WTC11 (cell line): ENCODE measurements around the gene MIEF1. TPM values are rescaled to one million over a fixed set of nuclear protein-coding genes. Genes with fewer than 3 reads are reported as not detected.

ENCODE experiments used
- ATAC-seq: fragments of 200-7000 bp; cut with Tn5 transposase; 2 replicates; pipeline ENCODE4 v1.10.0; 2021; ENCODE audit warnings: mild to moderate bottlenecking, moderate library complexity
- CTCF ChIA-PET: fragments of 300-600 bp; sonication (Branson Sonifier 250); formaldehyde crosslinking; loops from one replicate; lab custom pipeline; 2021; ENCODE audit warnings: antibody characterized with exemption; lab: Charles Lee
- POLR2A ChIA-PET: fragments of 350-600 bp; sonication (Branson Sonifier 250); formaldehyde crosslinking; loops from one replicate; lab custom pipeline; 2021; ENCODE audit warnings: antibody characterized with exemption; lab: Charles Lee
- DNase-seq: peaks from one replicate; pipeline ENCODE4 v3.0.0; 2021; ENCODE audit warnings: low spot score
- H3K27ac Mint-ChIP-seq: 2 replicates; pipeline ENCODE4 v1.8.0; 2021; ENCODE audit warnings: mixed read lengths
- H3K27me3 Mint-ChIP-seq: 2 replicates; pipeline ENCODE4 v1.8.0; 2021; ENCODE audit warnings: low read depth, mild to moderate bottlenecking, moderate library complexity, mixed read lengths
- H3K36me3 Mint-ChIP-seq: 2 replicates; pipeline ENCODE4 v1.8.0; 2021; ENCODE audit warnings: mixed read lengths
- H3K4me1 Mint-ChIP-seq: 2 replicates; pipeline ENCODE4 v1.8.0; 2022; ENCODE audit warnings: mixed read lengths
- H3K4me3 Mint-ChIP-seq: 2 replicates; pipeline ENCODE4 v1.8.0; 2021; ENCODE audit warnings: mild to moderate bottlenecking, moderate library complexity, mixed read lengths
- H3K9me3 Mint-ChIP-seq: 2 replicates; pipeline ENCODE4 v1.8.0; 2021; ENCODE audit warnings: mixed read lengths
- ATF1 ChIP-seq: sonication (generic); formaldehyde crosslinking; IDR thresholded peaks from 2 replicates; pipeline ENCODE4 v1.8.1; 2023; ENCODE audit warnings: mild to moderate bottlenecking, moderate library complexity, missing genetic modification reagents
- CTCF ChIP-seq: fragments of 200-600 bp; IDR thresholded peaks from 2 replicates; pipeline ENCODE4 v1.8.0; 2022; ENCODE audit warnings: antibody characterized with exemption
- GTF2I ChIP-seq: fragments of 250-450 bp; sonication (Bioruptor Pico); conservative IDR thresholded peaks from 2 replicates; pipeline ENCODE4 v1.4.0; 2021; ENCODE audit warnings: mild to moderate bottlenecking
- MLX ChIP-seq: sonication (generic); formaldehyde crosslinking; IDR thresholded peaks from 2 replicates; pipeline ENCODE4 v1.8.1; 2023; ENCODE audit warnings: mild to moderate bottlenecking, missing genetic modification reagents, moderate library complexity
- NFE2L1 ChIP-seq: sonication (generic); formaldehyde crosslinking; IDR thresholded peaks from 2 replicates; pipeline ENCODE4 v1.8.1; 2023; ENCODE audit warnings: missing genetic modification reagents
- PRRX2 ChIP-seq: fragments of 250-450 bp; sonication (Bioruptor Pico); IDR thresholded peaks from 2 replicates; pipeline ENCODE4 v1.8.0; 2021; ENCODE audit warnings: mild to moderate bottlenecking
- SMAD3 ChIP-seq: sonication (generic); formaldehyde crosslinking; IDR thresholded peaks from 2 replicates; pipeline ENCODE4 v1.8.0; 2022; ENCODE audit warnings: missing genetic modification reagents, mild to moderate bottlenecking, borderline replicate concordance
- ZBTB21 ChIP-seq: sonication (generic); formaldehyde crosslinking; IDR thresholded peaks from 2 replicates; pipeline ENCODE4 v1.8.1; 2023; ENCODE audit warnings: mild to moderate bottlenecking, missing genetic modification reagents, borderline replicate concordance
- ZNF121 ChIP-seq: sonication (generic); formaldehyde crosslinking; IDR thresholded peaks from 2 replicates; pipeline ENCODE4 v1.8.0; 2023; ENCODE audit warnings: missing genetic modification reagents
- ZNF671 ChIP-seq: fragments of 250-450 bp; sonication (Bioruptor Pico); IDR thresholded peaks from 2 replicates; pipeline ENCODE4 v1.8.0; 2021; ENCODE audit warnings: mild to moderate bottlenecking
- total RNA-seq: library from RNA; stranded (reverse); gene quantifications from 3 replicates; pipeline ENCODE4 v1.2.3, GENCODE V29; 2021
- TF ChIP-seq, protein P1 (sequence below): sonication (generic); formaldehyde crosslinking; IDR thresholded peaks from 2 replicates; pipeline ENCODE4 v1.8.0; 2023; ENCODE audit warnings: missing genetic modification reagents, mild to moderate bottlenecking, borderline replicate concordance
- TF ChIP-seq, protein P2 (sequence below): sonication (generic); formaldehyde crosslinking; conservative IDR thresholded peaks from 2 replicates; pipeline ENCODE4 v1.8.1; 2023; ENCODE audit warnings: mild to moderate bottlenecking, low read depth, missing genetic modification reagents, moderate library complexity
- TF ChIP-seq, protein P3 (sequence below): sonication (generic); formaldehyde crosslinking; IDR thresholded peaks from 2 replicates; pipeline ENCODE4 v1.8.1; 2023; ENCODE audit warnings: mild to moderate bottlenecking, missing genetic modification reagents
- TF ChIP-seq, protein P4 (sequence below): fragments of 250-450 bp; sonication (Bioruptor Pico); IDR thresholded peaks from 2 replicates; pipeline ENCODE4 v1.9.0; 2021; ENCODE audit warnings: moderate library complexity, mild to moderate bottlenecking, inconsistent platforms, borderline replicate concordance

MIEF1 gene
- total RNA-seq, 1 experiment from 2014 or later = 38.7 TPM

GRCh38 chr22:39497429-39497828, 4.7 kb upstream of the MIEF1 start (continued):
- TF ChIP-seq NFE2L1 (CRISPR knock-in tag) = no peak
- TF ChIP-seq, protein P1, sequence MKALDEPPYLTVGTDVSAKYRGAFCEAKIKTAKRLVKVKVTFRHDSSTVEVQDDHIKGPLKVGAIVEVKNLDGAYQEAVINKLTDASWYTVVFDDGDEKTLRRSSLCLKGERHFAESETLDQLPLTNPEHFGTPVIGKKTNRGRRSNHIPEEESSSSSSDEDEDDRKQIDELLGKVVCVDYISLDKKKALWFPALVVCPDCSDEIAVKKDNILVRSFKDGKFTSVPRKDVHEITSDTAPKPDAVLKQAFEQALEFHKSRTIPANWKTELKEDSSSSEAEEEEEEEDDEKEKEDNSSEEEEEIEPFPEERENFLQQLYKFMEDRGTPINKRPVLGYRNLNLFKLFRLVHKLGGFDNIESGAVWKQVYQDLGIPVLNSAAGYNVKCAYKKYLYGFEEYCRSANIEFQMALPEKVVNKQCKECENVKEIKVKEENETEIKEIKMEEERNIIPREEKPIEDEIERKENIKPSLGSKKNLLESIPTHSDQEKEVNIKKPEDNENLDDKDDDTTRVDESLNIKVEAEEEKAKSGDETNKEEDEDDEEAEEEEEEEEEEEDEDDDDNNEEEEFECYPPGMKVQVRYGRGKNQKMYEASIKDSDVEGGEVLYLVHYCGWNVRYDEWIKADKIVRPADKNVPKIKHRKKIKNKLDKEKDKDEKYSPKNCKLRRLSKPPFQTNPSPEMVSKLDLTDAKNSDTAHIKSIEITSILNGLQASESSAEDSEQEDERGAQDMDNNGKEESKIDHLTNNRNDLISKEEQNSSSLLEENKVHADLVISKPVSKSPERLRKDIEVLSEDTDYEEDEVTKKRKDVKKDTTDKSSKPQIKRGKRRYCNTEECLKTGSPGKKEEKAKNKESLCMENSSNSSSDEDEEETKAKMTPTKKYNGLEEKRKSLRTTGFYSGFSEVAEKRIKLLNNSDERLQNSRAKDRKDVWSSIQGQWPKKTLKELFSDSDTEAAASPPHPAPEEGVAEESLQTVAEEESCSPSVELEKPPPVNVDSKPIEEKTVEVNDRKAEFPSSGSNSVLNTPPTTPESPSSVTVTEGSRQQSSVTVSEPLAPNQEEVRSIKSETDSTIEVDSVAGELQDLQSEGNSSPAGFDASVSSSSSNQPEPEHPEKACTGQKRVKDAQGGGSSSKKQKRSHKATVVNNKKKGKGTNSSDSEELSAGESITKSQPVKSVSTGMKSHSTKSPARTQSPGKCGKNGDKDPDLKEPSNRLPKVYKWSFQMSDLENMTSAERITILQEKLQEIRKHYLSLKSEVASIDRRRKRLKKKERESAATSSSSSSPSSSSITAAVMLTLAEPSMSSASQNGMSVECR (CRISPR knock-in tag) = no peak
- TF ChIP-seq ZBTB21 (CRISPR knock-in tag) = no peak
- TF ChIP-seq, protein P2, sequence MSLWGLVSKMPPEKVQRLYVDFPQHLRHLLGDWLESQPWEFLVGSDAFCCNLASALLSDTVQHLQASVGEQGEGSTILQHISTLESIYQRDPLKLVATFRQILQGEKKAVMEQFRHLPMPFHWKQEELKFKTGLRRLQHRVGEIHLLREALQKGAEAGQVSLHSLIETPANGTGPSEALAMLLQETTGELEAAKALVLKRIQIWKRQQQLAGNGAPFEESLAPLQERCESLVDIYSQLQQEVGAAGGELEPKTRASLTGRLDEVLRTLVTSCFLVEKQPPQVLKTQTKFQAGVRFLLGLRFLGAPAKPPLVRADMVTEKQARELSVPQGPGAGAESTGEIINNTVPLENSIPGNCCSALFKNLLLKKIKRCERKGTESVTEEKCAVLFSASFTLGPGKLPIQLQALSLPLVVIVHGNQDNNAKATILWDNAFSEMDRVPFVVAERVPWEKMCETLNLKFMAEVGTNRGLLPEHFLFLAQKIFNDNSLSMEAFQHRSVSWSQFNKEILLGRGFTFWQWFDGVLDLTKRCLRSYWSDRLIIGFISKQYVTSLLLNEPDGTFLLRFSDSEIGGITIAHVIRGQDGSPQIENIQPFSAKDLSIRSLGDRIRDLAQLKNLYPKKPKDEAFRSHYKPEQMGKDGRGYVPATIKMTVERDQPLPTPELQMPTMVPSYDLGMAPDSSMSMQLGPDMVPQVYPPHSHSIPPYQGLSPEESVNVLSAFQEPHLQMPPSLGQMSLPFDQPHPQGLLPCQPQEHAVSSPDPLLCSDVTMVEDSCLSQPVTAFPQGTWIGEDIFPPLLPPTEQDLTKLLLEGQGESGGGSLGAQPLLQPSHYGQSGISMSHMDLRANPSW (CRISPR knock-in tag) = no peak
- TF ChIP-seq, protein P3, sequence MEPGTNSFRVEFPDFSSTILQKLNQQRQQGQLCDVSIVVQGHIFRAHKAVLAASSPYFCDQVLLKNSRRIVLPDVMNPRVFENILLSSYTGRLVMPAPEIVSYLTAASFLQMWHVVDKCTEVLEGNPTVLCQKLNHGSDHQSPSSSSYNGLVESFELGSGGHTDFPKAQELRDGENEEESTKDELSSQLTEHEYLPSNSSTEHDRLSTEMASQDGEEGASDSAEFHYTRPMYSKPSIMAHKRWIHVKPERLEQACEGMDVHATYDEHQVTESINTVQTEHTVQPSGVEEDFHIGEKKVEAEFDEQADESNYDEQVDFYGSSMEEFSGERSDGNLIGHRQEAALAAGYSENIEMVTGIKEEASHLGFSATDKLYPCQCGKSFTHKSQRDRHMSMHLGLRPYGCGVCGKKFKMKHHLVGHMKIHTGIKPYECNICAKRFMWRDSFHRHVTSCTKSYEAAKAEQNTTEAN (CRISPR knock-in tag) = no peak
- TF ChIP-seq ZNF671 (CRISPR knock-in tag) = no peak
- TF ChIP-seq PRRX2 (CRISPR knock-in tag) = no peak
- TF ChIP-seq ATF1 (CRISPR knock-in tag) = no peak

DNA sequence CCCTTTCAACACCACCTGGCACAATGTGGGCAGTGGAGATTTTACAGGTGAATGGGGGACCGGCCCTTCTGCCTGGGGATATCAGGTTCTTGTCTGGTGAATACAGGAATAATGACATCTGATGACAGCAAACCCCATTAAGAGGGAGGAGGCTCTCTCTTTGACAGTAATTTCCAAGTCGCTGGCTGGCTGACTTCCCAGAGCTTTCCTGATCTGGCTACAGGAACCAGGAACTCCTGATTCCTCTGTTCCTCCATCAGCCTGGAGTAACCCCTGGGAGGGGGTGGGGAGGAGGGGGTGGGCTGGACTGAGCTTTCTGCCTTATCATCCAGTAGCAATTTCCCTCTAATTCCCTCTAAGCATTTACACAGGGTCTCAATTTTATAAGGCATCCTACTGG, 3.7 kb upstream of the MIEF1 start:
- peaks cover 8% of the 10 kb centered on the region for H3K4me1 Mint-ChIP-seq
- H3K27me3 Mint-ChIP-seq = peaks cover 79% of the 10 kb centered on the region
- 0 out of 2 replicates have a peak, but pooled peaks cover under 1% of the 10 kb centered on the region for H3K36me3 Mint-ChIP-seq
- POLR2A ChIA-PET = interaction anchor here (1.4 kb wide), 1 partner anchor 22 kb away, joined by 3 read pairs; the partner anchor contains the start of gene ATF4
- H3K27ac Mint-ChIP-seq = no peak overlapping the region
- H3K9me3 Mint-ChIP-seq = no peaks in the 10 kb centered on the region
- ATAC-seq (no peak), DNase-seq (no peak)
- no peak for TF ChIP-seq MLX (CRISPR knock-in tag)
- no peak for TF ChIP-seq SMAD3 (CRISPR knock-in tag)
- no peak for TF ChIP-seq ZNF121 (CRISPR knock-in tag)
- no peak for TF ChIP-seq CTCF
- TF ChIP-seq GTF2I (CRISPR knock-in tag) = no peak
- TF ChIP-seq, protein P4, sequence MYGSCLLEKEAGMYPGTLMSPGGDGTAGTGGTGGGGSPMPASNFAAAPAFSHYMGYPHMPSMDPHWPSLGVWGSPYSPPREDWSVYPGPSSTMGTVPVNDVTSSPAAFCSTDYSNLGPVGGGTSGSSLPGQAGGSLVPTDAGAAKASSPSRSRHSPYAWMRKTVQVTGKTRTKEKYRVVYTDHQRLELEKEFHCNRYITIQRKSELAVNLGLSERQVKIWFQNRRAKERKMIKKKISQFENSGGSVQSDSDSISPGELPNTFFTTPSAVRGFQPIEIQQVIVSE (CRISPR knock-in tag) = no peak
- CTCF ChIA-PET = interaction anchor here (1.5 to 1.7 kb wide), 2 partner anchors 167 to 187 kb away, joined by 3 read pairs; no protein-coding TSS in a partner anchor
- no peak overlapping the region for H3K4me3 Mint-ChIP-seq
